ENCODE measurements around the gene NEK4.

The NEK4 gene

GRCh38 chr3:52784931-52785590 lies 14.3 kb upstream of the NEK4 start:
- Histone ChIP-seq H3K27me3 (ENCODE audit: low read depth, low read length) (no peaks in the 10 kb centered on the region), H4K20me1 (ENCODE audit: insufficient read depth, low read length) (no peaks in the 10 kb centered on the region), H3K79me2 (ENCODE audit: low read length) (no peaks in the 10 kb centered on the region), H2AFZ (ENCODE audit: low read depth, low read length) (no peak overlapping the region), H3K9me3 (ENCODE audit: insufficient read depth, low read length) (no peaks in the 10 kb centered on the region), H3K4me2 (ENCODE audit: low read length) (no peak overlapping the region), H3K27ac (ENCODE audit: low read length) (no peak overlapping the region), H3K36me3 (replicated peaks; ENCODE audit: low read depth, low read length) (no peaks in the 10 kb centered on the region), H3K4me1 (ENCODE audit: low read length) (peaks cover 4% of the 10 kb centered on the region), H3K9ac (ENCODE audit: low read length) (no peak overlapping the region), H3K4me3 (ENCODE audit: low read length) (no peak overlapping the region)
- TF ChIP-seq, protein P1, sequence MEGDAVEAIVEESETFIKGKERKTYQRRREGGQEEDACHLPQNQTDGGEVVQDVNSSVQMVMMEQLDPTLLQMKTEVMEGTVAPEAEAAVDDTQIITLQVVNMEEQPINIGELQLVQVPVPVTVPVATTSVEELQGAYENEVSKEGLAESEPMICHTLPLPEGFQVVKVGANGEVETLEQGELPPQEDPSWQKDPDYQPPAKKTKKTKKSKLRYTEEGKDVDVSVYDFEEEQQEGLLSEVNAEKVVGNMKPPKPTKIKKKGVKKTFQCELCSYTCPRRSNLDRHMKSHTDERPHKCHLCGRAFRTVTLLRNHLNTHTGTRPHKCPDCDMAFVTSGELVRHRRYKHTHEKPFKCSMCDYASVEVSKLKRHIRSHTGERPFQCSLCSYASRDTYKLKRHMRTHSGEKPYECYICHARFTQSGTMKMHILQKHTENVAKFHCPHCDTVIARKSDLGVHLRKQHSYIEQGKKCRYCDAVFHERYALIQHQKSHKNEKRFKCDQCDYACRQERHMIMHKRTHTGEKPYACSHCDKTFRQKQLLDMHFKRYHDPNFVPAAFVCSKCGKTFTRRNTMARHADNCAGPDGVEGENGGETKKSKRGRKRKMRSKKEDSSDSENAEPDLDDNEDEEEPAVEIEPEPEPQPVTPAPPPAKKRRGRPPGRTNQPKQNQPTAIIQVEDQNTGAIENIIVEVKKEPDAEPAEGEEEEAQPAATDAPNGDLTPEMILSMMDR (IDR thresholded peaks at IDR 0.05; ENCODE audit: low read depth, low read length): no peak
- no peak for TF ChIP-seq EZH2phosphoT487 (IDR thresholded peaks at IDR 0.05; ENCODE audit: low read depth)

DNA sequence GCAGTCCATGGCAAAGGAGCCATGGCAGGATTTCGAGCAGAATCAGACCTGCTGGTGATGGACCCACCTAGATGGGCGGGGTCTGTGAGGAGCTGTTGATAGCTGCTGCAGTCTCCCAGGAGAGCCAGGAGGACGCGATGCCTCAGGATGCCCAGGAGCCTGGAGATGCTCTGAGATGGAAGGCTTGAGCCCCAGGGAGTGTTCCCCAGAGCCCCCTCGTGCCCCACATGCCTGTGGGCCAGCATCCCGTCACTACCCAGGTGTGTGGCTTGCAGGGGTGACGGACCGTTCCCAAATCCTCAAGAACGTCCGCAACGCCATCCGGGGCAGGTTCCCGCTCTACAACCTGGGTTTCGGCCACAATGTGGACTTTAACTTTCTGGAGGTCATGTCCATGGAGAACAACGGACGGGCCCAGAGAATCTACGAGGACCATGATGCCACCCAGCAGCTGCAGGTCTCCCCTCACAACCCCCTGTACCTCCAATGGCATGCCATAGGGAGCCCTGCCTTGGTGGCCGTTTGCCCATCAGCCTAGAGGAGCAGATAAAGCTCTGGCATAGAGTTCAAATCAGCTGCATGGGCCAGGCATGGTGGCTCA lies 13.4 kb upstream of the NEK4 start:
- no peak overlapping the region for H2AFZ ChIP-seq (ENCODE audit: low read depth, low read length)
- no peaks in the 10 kb centered on the region for H3K27me3 ChIP-seq (ENCODE audit: low read depth, low read length)
- no peaks in the 10 kb centered on the region for H3K36me3 ChIP-seq (replicated peaks; ENCODE audit: low read depth, low read length)
- no peak overlapping the region for H3K4me3 ChIP-seq (ENCODE audit: low read length)
- no peaks in the 10 kb centered on the region for H3K79me2 ChIP-seq (ENCODE audit: low read length)
- H3K4me1 ChIP-seq (ENCODE audit: low read length): peaks cover 14% of the 10 kb centered on the region
- H3K9me3 ChIP-seq (ENCODE audit: insufficient read depth, low read length): no peaks in the 10 kb centered on the region
- H3K4me2 ChIP-seq (ENCODE audit: low read length): no peak overlapping the region
- no peak overlapping the region for H3K27ac ChIP-seq (ENCODE audit: low read length)
- no peaks in the 10 kb centered on the region for H4K20me1 ChIP-seq (ENCODE audit: insufficient read depth, low read length)
- H3K9ac ChIP-seq (ENCODE audit: low read length): no peak overlapping the region
- TF ChIP-seq EZH2phosphoT487 (IDR thresholded peaks at IDR 0.05; ENCODE audit: low read depth): no peak
- TF ChIP-seq, protein P1 (IDR thresholded peaks at IDR 0.05; ENCODE audit: low read depth, low read length): no peak

- Histone ChIP-seq H3K9ac (ENCODE audit: low read length) (no peak overlapping the region), H3K9me3 (ENCODE audit: insufficient read depth, low read length) (no peaks in the 10 kb centered on the region), H3K79me2 (ENCODE audit: low read length) (no peaks in the 10 kb centered on the region), H3K27ac (ENCODE audit: low read length) (no peak overlapping the region), H4K20me1 (ENCODE audit: insufficient read depth, low read length) (no peaks in the 10 kb centered on the region), H3K36me3 (replicated peaks; ENCODE audit: low read depth, low read length) (no peaks in the 10 kb centered on the region), H2AFZ (ENCODE audit: low read depth, low read length) (no peak overlapping the region), H3K4me1 (ENCODE audit: low read length) (peaks cover 23% of the 10 kb centered on the region), H3K4me2 (ENCODE audit: low read length) (no peak overlapping the region), H3K4me3 (ENCODE audit: low read length) (no peak overlapping the region), H3K27me3 (ENCODE audit: low read depth, low read length) (no peaks in the 10 kb centered on the region)
- TF ChIP-seq, protein P1 (IDR thresholded peaks at IDR 0.05; ENCODE audit: low read depth, low read length): peak; percentile 31
- no peak for TF ChIP-seq EZH2phosphoT487 (IDR thresholded peaks at IDR 0.05; ENCODE audit: low read depth)
Observed at GRCh38 chr3:52783211-52783555, 12.4 kb upstream of the NEK4 start.

- peaks cover 29% of the 10 kb centered on the region for H3K4me1 ChIP-seq (ENCODE audit: low read length)
- H3K36me3 ChIP-seq (replicated peaks; ENCODE audit: low read depth, low read length): no peaks in the 10 kb centered on the region
- no peaks in the 10 kb centered on the region for H3K79me2 ChIP-seq (ENCODE audit: low read length)
- H2AFZ ChIP-seq (ENCODE audit: low read depth, low read length): no peak overlapping the region
- no peaks in the 10 kb centered on the region for H3K9me3 ChIP-seq (ENCODE audit: insufficient read depth, low read length)
- no peaks in the 10 kb centered on the region for H3K27me3 ChIP-seq (ENCODE audit: low read depth, low read length)
- no peak overlapping the region for H3K27ac ChIP-seq (ENCODE audit: low read length)
- no peaks in the 10 kb centered on the region for H4K20me1 ChIP-seq (ENCODE audit: insufficient read depth, low read length)
- TF ChIP-seq, protein P1 (IDR thresholded peaks at IDR 0.05; ENCODE audit: low read depth, low read length): no peak
- TF ChIP-seq EZH2phosphoT487 (IDR thresholded peaks at IDR 0.05; ENCODE audit: low read depth): no peak
- H3K4me3 ChIP-seq (ENCODE audit: low read length): no peak overlapping the region
- H3K9ac ChIP-seq (ENCODE audit: low read length): no peak overlapping the region
- no peak overlapping the region for H3K4me2 ChIP-seq (ENCODE audit: low read length)
Observed at GRCh38 chr3:52782412-52783210, 11.9 kb upstream of the NEK4 start.
